IMR-90 (cell line): ENCODE data around the gene PBX3. TPM values are rescaled to one million over a fixed set of nuclear protein-coding genes. Genes with fewer than 3 reads are reported as not detected.

Source experiments
- ATAC-seq: fragments of 200-7000 bp; cut with Tn5 transposase; 2 replicates; pipeline ENCODE4 v1.9.1; 2020; ENCODE audit warnings: low read depth, mild to moderate bottlenecking, moderate library complexity
- BruUV-seq: library from RNA; stranded (reverse); fragments of 400-500 nt; replicated peaks from 2 replicates; lab custom pipeline; 2021; lab: Mats Ljungman, UMichigan
- CTCF ChIA-PET: fragments of 300-600 bp; formaldehyde crosslinking; extraction: SDS; loops from one replicate; lab custom pipeline; 2021; ENCODE audit warnings: antibody characterized with exemption; lab: Yijun Ruan, JAX
- POLR2A ChIA-PET: fragments of 300-600 bp; sonication (Branson Sonifier 250); formaldehyde crosslinking; loops from one replicate; lab custom pipeline; 2022; ENCODE audit warnings: antibody characterized with exemption; ENCODE audit not compliant: unreplicated experiment; lab: Charles Lee
- DNase-seq: peaks from one replicate; pipeline ENCODE4 v3.0.0; 2013
- H2AFZ ChIP-seq: replicated peaks from 2 replicates; pipeline ENCODE3; 2013; ENCODE audit warnings: low read length, mild to moderate bottlenecking; ENCODE audit not compliant: poor library complexity
- H2AK5ac ChIP-seq: 2 replicates; pipeline ENCODE4 v1.6.1; 2013; ENCODE audit warnings: low read depth, low read length, inconsistent platforms
- H2AK9ac ChIP-seq: replicated peaks from 2 replicates; pipeline ENCODE3; 2013; ENCODE audit warnings: mild to moderate bottlenecking, low read depth, low read length, moderate library complexity; ENCODE audit not compliant: poor library complexity
- H2BK120ac ChIP-seq: 2 replicates; pipeline ENCODE4 v1.6.1; 2013; ENCODE audit warnings: low read depth, low read length, inconsistent platforms
- H2BK15ac ChIP-seq: 3 replicates; pipeline ENCODE4 v1.6.1; 2013; ENCODE audit warnings: low read depth, low read length, inconsistent platforms
- H2BK20ac ChIP-seq: 2 replicates; pipeline ENCODE4 v1.6.1; 2013; ENCODE audit warnings: low read depth, mild to moderate bottlenecking, inconsistent platforms, low read length, moderate library complexity
- H2BK5ac ChIP-seq: 2 replicates; pipeline ENCODE4 v1.6.1; 2013; ENCODE audit warnings: mild to moderate bottlenecking, low read depth, low read length, inconsistent platforms; ENCODE audit not compliant: poor library complexity, severe bottlenecking
- H3K14ac ChIP-seq: replicated peaks from 2 replicates; pipeline ENCODE4 v1.6.1; 2013; ENCODE audit warnings: low read depth, low read length, inconsistent platforms
- H3K18ac ChIP-seq: 2 replicates; pipeline ENCODE4 v1.6.1; 2013; ENCODE audit warnings: low read depth, low read length, control low read depth
- H3K23ac ChIP-seq: 2 replicates; pipeline ENCODE4 v1.6.1; 2013; ENCODE audit warnings: low read depth, low read length, inconsistent platforms
- H3K27ac ChIP-seq: 2 replicates; pipeline ENCODE4 v1.5.1; 2013; ENCODE audit warnings: mild to moderate bottlenecking, control low read depth, low read length; ENCODE audit not compliant: insufficient read depth
- H3K27me3 ChIP-seq: 2 replicates; pipeline ENCODE4 v1.6.1; 2013; ENCODE audit warnings: low read length; ENCODE audit not compliant: control insufficient read depth, insufficient read depth
- H3K36me3 ChIP-seq: 2 replicates; pipeline ENCODE4 v1.6.1; 2013; ENCODE audit warnings: low read length, mixed read lengths; ENCODE audit not compliant: control insufficient read depth, insufficient read depth
- H3K4ac ChIP-seq: 2 replicates; pipeline ENCODE4 v1.6.1; 2013; ENCODE audit warnings: low read depth, low read length, inconsistent platforms
- H3K4me1 ChIP-seq: 2 replicates; pipeline ENCODE4 v1.6.1; 2013; ENCODE audit warnings: low read length, mixed read lengths; ENCODE audit not compliant: control insufficient read depth, insufficient read depth
- H3K4me2 ChIP-seq: 2 replicates; pipeline ENCODE4 v1.6.1; 2013; ENCODE audit warnings: low read depth, mild to moderate bottlenecking, control low read depth, low read length, moderate library complexity
- H3K4me3 ChIP-seq: 2 replicates; pipeline ENCODE4 v1.5.1; 2013; ENCODE audit warnings: low read depth, mild to moderate bottlenecking, control low read depth, low read length, moderate library complexity; ENCODE audit not compliant: insufficient read depth
- H3K56ac ChIP-seq: 2 replicates; pipeline ENCODE4 v1.6.1; 2013; ENCODE audit warnings: low read length, inconsistent platforms; ENCODE audit not compliant: insufficient read depth; ENCODE audit errors: extremely low read depth
- H3K79me1 ChIP-seq, 2 experiments: 2 replicates each; pipeline ENCODE4 v1.6.1; 2013; ENCODE audit warnings: low read length in 2 of 2, inconsistent platforms in 1 of 2, low read depth in 1 of 2
- H3K9ac ChIP-seq: 2 replicates; pipeline ENCODE4 v1.6.1; 2013; ENCODE audit warnings: low read depth, low read length, control low read depth
- H3K9me1 ChIP-seq: 2 replicates; pipeline ENCODE4 v1.6.1; 2013; ENCODE audit warnings: low read length, inconsistent platforms; ENCODE audit not compliant: insufficient read depth
- H3K9me3 ChIP-seq: 2 replicates; pipeline ENCODE4 v1.6.1; 2013; ENCODE audit warnings: low read length; ENCODE audit not compliant: control insufficient read depth, insufficient read depth
- H4K20me1 ChIP-seq: 2 replicates; pipeline ENCODE4 v1.6.1; 2013; ENCODE audit warnings: low read length, inconsistent platforms; ENCODE audit not compliant: insufficient read depth
- H4K5ac ChIP-seq: 2 replicates; pipeline ENCODE4 v1.6.1; 2013; ENCODE audit warnings: mild to moderate bottlenecking, low read depth, low read length, control low read depth
- H4K8ac ChIP-seq, 2 experiments: 2 replicates each; pipeline ENCODE4 v1.6.1; 2013; ENCODE audit warnings: low read depth in 2 of 2, low read length in 2 of 2, control low read depth in 1 of 2, inconsistent platforms in 1 of 2
- H4K91ac ChIP-seq: 2 replicates; pipeline ENCODE4 v1.6.1; 2013; ENCODE audit warnings: low read depth, low read length, inconsistent platforms; ENCODE audit not compliant: insufficient read depth
- BHLHE40 ChIP-seq: fragments of 150-350 bp; IDR thresholded peaks from 2 replicates; pipeline ENCODE4 v1.6.1; 2016; ENCODE audit warnings: mild to moderate bottlenecking, low read depth, low read length
- CEBPB ChIP-seq: IDR thresholded peaks from 2 replicates; pipeline ENCODE4 v1.6.1; 2012; ENCODE audit warnings: low read depth, low read length, improper control_type of control experiment
- CTCF ChIP-seq: conservative IDR thresholded peaks from 2 replicates; pipeline ENCODE4 v1.5.1; 2012; ENCODE audit warnings: mild to moderate bottlenecking, low read depth, low read length, improper control_type of control experiment
- ELK1 ChIP-seq: fragments of 150-350 bp; IDR thresholded peaks from 2 replicates; pipeline ENCODE4 v1.6.1; 2016; ENCODE audit warnings: low read depth, mild to moderate bottlenecking, low read length, moderate library complexity, borderline replicate concordance
- FOS ChIP-seq: fragments of 150-350 bp; IDR thresholded peaks from 2 replicates; pipeline ENCODE4 v1.6.1; 2016; ENCODE audit warnings: low read depth, low read length
- MAZ ChIP-seq: IDR thresholded peaks from 2 replicates; pipeline ENCODE4 v1.6.1; 2012; ENCODE audit warnings: low read depth, mild to moderate bottlenecking, low read length, improper control_type of control experiment, moderate library complexity, borderline replicate concordance
- NFE2L2 ChIP-seq: fragments of 150-350 bp; IDR thresholded peaks from 2 replicates; pipeline ENCODE4 v1.6.1; 2016; ENCODE audit warnings: low read depth, mild to moderate bottlenecking, low read length
- RFX5 ChIP-seq: IDR thresholded peaks from 2 replicates; pipeline ENCODE4 v1.8.0; 2012; ENCODE audit warnings: low read depth, mild to moderate bottlenecking, low read length, moderate library complexity
- SMC3 ChIP-seq: fragments of 150-350 bp; IDR thresholded peaks from 2 replicates; pipeline ENCODE4 v1.6.1; 2016; ENCODE audit warnings: low read depth, mild to moderate bottlenecking, antibody characterized with exemption, low read length, moderate library complexity
- USF2 ChIP-seq: fragments of 150-350 bp; IDR thresholded peaks from 2 replicates; pipeline ENCODE4 v1.6.1; 2017; ENCODE audit warnings: mild to moderate bottlenecking, antibody characterized with exemption, low read length, low read depth
- WGBS, 2 experiments: methylation state at CpG; one replicate each; pipeline versions ENCODE4 v1.1.5 to v1.1.7; 2013; ENCODE audit warnings: missing lambda C conversion rate in 2 of 2; ENCODE audit not compliant: insufficient read length in 1 of 2; ENCODE audit errors: extremely low coverage in 2 of 2; 5-methylcytosine and 5-hydroxymethylcytosine counted together
- dilution Hi-C: fragments of 300-500 bp; cut with HindIII; formaldehyde crosslinking; loops from one replicate; pipeline ENCODE4 v1.14.3; 2018; ENCODE audit warnings: low sequenced_read_pairs; ENCODE audit not compliant: unreplicated experiment
- in situ Hi-C: fragments of 300-500 bp; cut with MboI; formaldehyde crosslinking; loops from 3 replicates; pipeline ENCODE4 v1.14.3; 2019; ENCODE audit warnings: low sequenced_read_pairs, inconsistent platforms, mixed read lengths
- intact Hi-C: fragments of 100-400 bp; cut with micrococcal nuclease; formaldehyde crosslinking; loops from 2 replicates; pipeline ENCODE4 v1.10.0; 2022
- polyA plus RNA-seq, 3 experiments: library from polyadenylated mRNA; depleted of rRNA; stranded (reverse); fragments of >200 nt; gene quantifications; 2 replicates each; pipeline ENCODE4 v1.2.3, GENCODE V29; 2012; ENCODE audit warnings: low replicate concordance in 1 of 3
- total RNA-seq: library from RNA; depleted of rRNA; stranded (reverse); fragments of >200 nt; gene quantifications from 2 replicates; pipeline ENCODE4 v1.2.3, GENCODE V29; 2012

Gene PBX3
- total and polyA plus RNA-seq, 2 of the 4 experiments (the other 2 are of a cell fraction) = 12.0 to 15.6 TPM

- no TSS peak for BruUV-seq
- Histone ChIP-seq H2BK15ac (no peak overlapping the region), H3K9me1 (0 out of 2 replicates have a peak, but pooled peaks cover 3% of the 10 kb centered on the region), H3K56ac (no peak overlapping the region), H3K9ac (no peak overlapping the region), H3K14ac (no peak overlapping the region), H2BK5ac (no peak overlapping the region), H2BK20ac (no peak overlapping the region), H3K18ac (no peak overlapping the region), H4K20me1 (no peaks in the 10 kb centered on the region), H3K27ac (no peak overlapping the region), H2AFZ (no peak overlapping the region), H2BK120ac (no peak overlapping the region), H4K8ac (no peak overlapping the region), H3K4me1 (peaks cover 4% of the 10 kb centered on the region), H3K4ac (no peak overlapping the region), H2AK9ac (no peak overlapping the region), H3K27me3 (no peaks in the 10 kb centered on the region), H3K9me3 (no peaks in the 10 kb centered on the region), H3K79me1 (peaks cover 12 to 20% of the 10 kb centered on the region in 2 experiments), H3K23ac (no peak overlapping the region; the same call in 1 of the 2 replicates), H3K4me3 (no peak overlapping the region), H2AK5ac (no peak overlapping the region), H4K91ac (no peak overlapping the region), H4K5ac (no peak overlapping the region), H3K4me2 (no peak overlapping the region), H3K36me3 (no peaks in the 10 kb centered on the region)
- ChIA-PET POLR2A (no interaction called here), CTCF (no interaction called here)
- TF ChIP-seq NFE2L2 (no peak), MAZ (no peak), CTCF (no peak), BHLHE40 (no peak), USF2 (no peak), SMC3 (no peak), FOS (no peak), RFX5 (no peak), CEBPB (no peak), ELK1 (no peak)
- in situ Hi-C loops = no loop called here
- WGBS, 2 experiments = no CpG with 5 or more reads among the region's 2 CpGs
- DNase-seq (no peak), ATAC-seq (no peak)
- intact Hi-C loops = no loop called here
- dilution Hi-C loops = no loop called here
Observed at GRCh38 chr9:125831054-125831453, 83.9 kb downstream of the PBX3 start.
